SK-N-MC (cell line): ENCODE results near the gene P2RY1.
A peak's percentile ranks its signal among the peaks of the same experiment; 100 is the strongest.
"Not testable (repeated sequence)": the region's sequence is repeated elsewhere in the genome, so short reads cannot be mapped to it uniquely, and the experiment has no call there.

Source experiments
- DNase-seq: peaks from one replicate; pipeline ENCODE4 v3.0.0-alpha.2; 2011; ENCODE audit warnings: low read depth, low spot score
- H3K27ac ChIP-seq: fragments of 200-600 bp; sonication (generic); 2 replicates; pipeline ENCODE4 v1.5.1; 2016; ENCODE audit warnings: mixed run types
- H3K36me3 ChIP-seq: fragments of 200-600 bp; sonication (generic); 2 replicates; pipeline ENCODE4 v1.6.1; 2017; ENCODE audit warnings: antibody characterized with exemption, low read length, mixed read lengths; ENCODE audit not compliant: insufficient read depth
- H3K4me3 ChIP-seq: fragments of 200-600 bp; sonication (generic); 2 replicates; pipeline ENCODE4 v1.5.1; 2016
- H3K9ac ChIP-seq: fragments of 200-600 bp; sonication (generic); 2 replicates; pipeline ENCODE4 v1.8.0; 2017; ENCODE audit warnings: mixed run types, mixed read lengths; ENCODE audit not compliant: insufficient read length
- H3K9me3 ChIP-seq: fragments of 200-600 bp; sonication (generic); 2 replicates; pipeline ENCODE4 v1.6.1; 2017; ENCODE audit warnings: low read depth, mild to moderate bottlenecking, antibody characterized with exemption, low read length, moderate library complexity, mixed read lengths
- EZH2 ChIP-seq: fragments of 200-600 bp; sonication (generic); IDR thresholded peaks from one replicate; pipeline ENCODE4 v1.6.1; 2017; ENCODE audit warnings: antibody characterized with exemption
- FOXP2 ChIP-seq: optimal IDR thresholded peaks from 2 replicates; pipeline ENCODE3; 2011; ENCODE audit warnings: mild to moderate bottlenecking, moderate library complexity; ENCODE audit not compliant: insufficient read depth; ENCODE audit errors: extremely low read length, control extremely low read depth
- POLR2AphosphoS5 ChIP-seq: IDR thresholded peaks from 2 replicates; pipeline ENCODE4 v1.6.1; 2012; ENCODE audit warnings: mild to moderate bottlenecking, low read depth, low read length, borderline replicate concordance

The P2RY1 gene

DNA sequence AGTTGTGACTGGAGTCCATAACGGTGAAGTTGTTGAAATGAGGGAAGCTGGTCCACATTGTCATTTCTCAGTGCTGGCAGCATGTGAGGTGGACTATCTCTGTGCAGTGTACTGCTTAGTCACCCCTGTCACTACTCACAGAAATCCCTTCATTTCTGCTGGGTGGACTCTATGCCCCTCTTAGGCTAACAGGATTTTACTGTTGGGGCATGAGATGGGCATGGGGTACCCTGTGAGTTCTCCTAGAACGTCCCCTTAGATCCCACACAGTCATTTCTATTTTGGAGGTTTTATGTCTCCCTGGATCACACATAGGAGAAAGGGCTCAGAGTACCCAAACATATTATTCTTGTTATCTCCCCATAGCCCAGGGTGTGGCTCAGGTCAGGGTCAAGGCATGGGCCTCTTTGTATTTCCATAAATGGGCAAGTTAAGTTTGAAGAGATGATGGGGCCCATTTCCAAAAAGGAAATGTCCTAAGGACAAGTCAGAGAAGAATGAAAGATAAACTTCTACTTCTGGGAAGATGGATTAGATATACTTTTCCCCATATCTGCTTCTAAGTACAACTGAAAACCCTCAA lies 15.2 kb downstream of the P2RY1 start:
- Histone ChIP-seq H3K9ac (no peak overlapping the region), H3K4me3 (no peak overlapping the region), H3K27ac (no peak overlapping the region), H3K36me3 (no peaks in the 10 kb centered on the region), H3K9me3 (no peaks in the 10 kb centered on the region)
- DNase-seq = no peak
- TF ChIP-seq POLR2AphosphoS5 = no peak
- TF ChIP-seq FOXP2 = no peak
- no peak for TF ChIP-seq EZH2

GRCh38 chr3:152853196-152853595 lies 18.3 kb downstream of the P2RY1 start:
- no peak for TF ChIP-seq EZH2
- no peak for TF ChIP-seq FOXP2
- TF ChIP-seq POLR2AphosphoS5 = no peak
- H3K9ac ChIP-seq = no peak overlapping the region
- H3K4me3 ChIP-seq = no peak overlapping the region
- no peaks in the 10 kb centered on the region for H3K9me3 ChIP-seq
- H3K36me3 ChIP-seq = no peaks in the 10 kb centered on the region
- DNase-seq = no peak
- H3K27ac ChIP-seq = no peak overlapping the region

- Histone ChIP-seq H3K4me3 (no peak overlapping the region), H3K36me3 (no peaks in the 10 kb centered on the region), H3K9ac (no peak overlapping the region), H3K9me3 (no peaks in the 10 kb centered on the region), H3K27ac (no peak overlapping the region)
- DNase-seq = no peak
- TF ChIP-seq POLR2AphosphoS5 (no peak), FOXP2 (no peak), EZH2 (no peak)
These were observed 22.2 kb downstream of the P2RY1 start for GRCh38 chr3:152857082-152857481.

DNA sequence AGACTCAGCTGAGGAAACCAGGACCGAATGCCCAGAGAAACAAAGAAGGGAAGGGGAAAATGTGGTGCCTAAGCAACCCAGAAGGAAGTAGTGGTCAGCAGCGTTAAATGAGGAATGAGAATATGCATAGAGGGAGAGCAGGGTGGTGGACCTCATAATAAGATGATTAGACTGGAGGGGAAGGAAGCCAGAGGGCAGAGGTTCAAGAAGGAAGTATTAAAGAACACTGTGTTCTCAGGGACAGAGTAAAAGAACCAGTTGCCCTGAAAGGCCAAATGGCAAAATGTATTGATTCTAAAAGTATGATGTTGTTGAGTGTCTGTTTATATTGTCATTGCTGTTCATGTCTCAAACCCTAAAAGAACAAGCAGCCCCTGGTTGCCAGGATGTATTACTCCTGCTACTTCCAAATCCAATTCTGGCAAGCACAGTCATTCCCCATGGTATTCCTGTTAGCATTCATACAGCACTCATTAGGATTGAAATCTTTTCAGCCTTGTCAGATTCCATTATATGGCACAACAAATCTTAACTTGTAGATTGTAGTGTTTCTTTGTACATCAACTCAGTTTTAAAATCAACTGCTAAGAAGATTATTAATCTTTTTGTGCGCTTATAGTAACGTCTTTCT lies 23.4 kb downstream of the P2RY1 start:
- H3K27ac ChIP-seq = no peak overlapping the region
- H3K9me3 ChIP-seq = no peaks in the 10 kb centered on the region
- no peak overlapping the region for H3K9ac ChIP-seq
- no peak overlapping the region for H3K4me3 ChIP-seq
- no peak for DNase-seq
- TF ChIP-seq POLR2AphosphoS5 (no peak), EZH2 (no peak), FOXP2 (no peak)
- H3K36me3 ChIP-seq = no peaks in the 10 kb centered on the region

DNA sequence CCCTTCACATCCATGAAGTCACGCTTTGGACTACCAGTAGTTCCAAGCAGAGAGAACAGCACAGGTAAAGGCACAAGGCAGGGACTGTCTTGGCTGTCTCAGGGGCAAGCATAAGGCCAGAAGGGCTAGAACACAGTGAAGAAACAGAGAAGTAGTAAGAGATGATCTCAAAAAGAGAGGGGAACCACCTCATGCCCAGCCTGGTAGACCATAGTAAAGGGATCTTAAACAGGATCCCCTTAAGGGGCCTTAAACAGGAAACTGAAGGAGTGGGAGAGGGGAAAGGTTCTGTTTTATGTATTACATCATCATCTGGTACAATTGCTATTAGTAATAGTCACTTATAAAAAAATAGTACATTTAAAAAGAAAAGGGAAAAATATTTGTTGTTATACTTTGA lies 25.8 kb downstream of the P2RY1 start:
- H3K9ac ChIP-seq = no peak overlapping the region
- H3K9me3 ChIP-seq = no peaks in the 10 kb centered on the region
- no peaks in the 10 kb centered on the region for H3K36me3 ChIP-seq
- TF ChIP-seq FOXP2 = no peak
- no peak for TF ChIP-seq EZH2
- TF ChIP-seq POLR2AphosphoS5 = no peak
- no peak overlapping the region for H3K4me3 ChIP-seq
- no peak overlapping the region for H3K27ac ChIP-seq
- DNase-seq = no peak

DNA sequence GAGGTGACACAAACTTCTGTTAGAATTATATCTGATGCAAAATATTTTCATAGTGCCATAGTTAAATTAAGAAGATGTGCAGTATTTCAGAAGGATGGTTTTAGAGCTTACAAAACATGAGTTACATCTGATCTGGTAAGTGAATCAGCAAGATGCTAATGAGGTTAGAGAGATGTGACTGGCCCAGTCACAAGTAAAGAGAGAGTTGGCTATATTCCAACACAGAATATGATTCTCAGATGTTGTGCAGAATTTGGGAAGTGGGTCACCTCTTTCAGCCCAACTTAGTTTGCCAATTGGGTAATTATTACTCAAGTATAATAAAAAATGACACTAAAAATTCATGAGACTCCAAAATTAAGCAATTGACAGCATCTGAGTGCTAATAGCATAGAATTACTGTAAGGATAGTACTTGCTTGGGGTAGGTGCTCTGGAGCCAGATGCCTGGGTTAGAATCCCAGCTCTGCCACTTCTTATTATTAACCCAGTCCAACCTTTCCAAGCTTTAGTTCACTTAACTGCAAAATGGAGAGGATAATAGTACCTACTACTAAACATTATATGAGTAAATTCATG lies 30.8 kb downstream of the P2RY1 start:
- H3K9me3 ChIP-seq = no peaks in the 10 kb centered on the region
- no peaks in the 10 kb centered on the region for H3K36me3 ChIP-seq
- TF ChIP-seq POLR2AphosphoS5 = no peak
- no peak for TF ChIP-seq FOXP2
- TF ChIP-seq EZH2 = no peak
- no peak overlapping the region for H3K9ac ChIP-seq
- H3K27ac ChIP-seq = peak overlapping the region; percentile 59; the same call in 1 of the 2 replicates
- peak; percentile 20 for DNase-seq
- H3K4me3 ChIP-seq = no peak overlapping the region

DNA sequence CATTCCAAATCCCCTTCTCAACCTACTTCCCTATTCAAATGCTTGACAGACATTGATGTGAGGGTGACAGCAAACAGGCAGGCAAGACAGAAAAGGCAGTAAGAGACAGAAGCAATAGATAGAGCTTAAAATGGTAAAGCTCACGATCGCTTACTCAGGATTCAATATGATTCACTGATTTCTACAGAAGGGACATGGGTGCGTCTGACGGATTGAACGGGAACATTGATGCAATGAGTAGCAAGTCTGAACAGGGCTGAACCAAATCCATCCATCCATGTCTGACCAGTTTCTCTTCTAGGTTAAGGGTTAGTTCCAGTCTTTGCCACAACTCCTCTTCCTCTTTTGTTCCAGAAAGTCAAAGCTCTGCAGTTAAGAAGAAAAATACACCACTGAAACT lies 35.1 kb downstream of the P2RY1 start:
- H3K9ac ChIP-seq = no peak overlapping the region
- no peaks in the 10 kb centered on the region for H3K36me3 ChIP-seq
- H3K4me3 ChIP-seq = no peak overlapping the region
- TF ChIP-seq FOXP2 = no peak
- no peak for TF ChIP-seq EZH2
- no peak for TF ChIP-seq POLR2AphosphoS5
- H3K27ac ChIP-seq = no peak overlapping the region
- no peaks in the 10 kb centered on the region for H3K9me3 ChIP-seq
- DNase-seq = no peak

GRCh38 chr3:152873314-152873713 lies 38.4 kb downstream of the P2RY1 start:
- not testable (repeated sequence) for H3K36me3 ChIP-seq, H3K9me3 ChIP-seq, H3K4me3 ChIP-seq, DNase-seq, H3K27ac ChIP-seq, H3K9ac ChIP-seq
